ENCODE measurements around the gene SPDYE9. TPM values are rescaled to one million over a fixed set of nuclear protein-coding genes. Genes with fewer than 3 reads are reported as not detected.

SPDYE9 gene
- polyA plus RNA-seq, 1 donor = 0.37 TPM

Other genes with a start within 250 kb of the SPDYE9 start
- gene POM121, start 160.9 kb downstream of the SPDYE9 start, polyA plus RNA-seq = 44.6 TPM
- 0.88 TPM for gene TRIM74, start 116.6 kb downstream of the SPDYE9 start, polyA plus RNA-seq
- gene SPDYE8, start 56.3 kb downstream of the SPDYE9 start, polyA plus RNA-seq = 0.27 TPM
- gene SPDYE11, start 28.1 kb downstream of the SPDYE9 start, polyA plus RNA-seq = 0.51 TPM
- gene NSUN5, start 222.8 kb upstream of the SPDYE9 start, polyA plus RNA-seq = 23.8 TPM
- 0.42 TPM for gene TRIM50, start 242.0 kb upstream of the SPDYE9 start, polyA plus RNA-seq
- gene FKBP6, start 242.1 kb upstream of the SPDYE9 start, polyA plus RNA-seq = 0.04 TPM